ENCODE data around the gene AUTS2. TPM values are rescaled to one million over a fixed set of nuclear protein-coding genes. Genes with fewer than 3 reads are reported as not detected.

AUTS2 gene
- total and polyA plus RNA-seq, 10 of the 15 experiments (the other 5 are each of a cell fraction or from before 2014, with no cell fraction given) = 6.4 to 55.6 (median 21.6) TPM

DNA sequence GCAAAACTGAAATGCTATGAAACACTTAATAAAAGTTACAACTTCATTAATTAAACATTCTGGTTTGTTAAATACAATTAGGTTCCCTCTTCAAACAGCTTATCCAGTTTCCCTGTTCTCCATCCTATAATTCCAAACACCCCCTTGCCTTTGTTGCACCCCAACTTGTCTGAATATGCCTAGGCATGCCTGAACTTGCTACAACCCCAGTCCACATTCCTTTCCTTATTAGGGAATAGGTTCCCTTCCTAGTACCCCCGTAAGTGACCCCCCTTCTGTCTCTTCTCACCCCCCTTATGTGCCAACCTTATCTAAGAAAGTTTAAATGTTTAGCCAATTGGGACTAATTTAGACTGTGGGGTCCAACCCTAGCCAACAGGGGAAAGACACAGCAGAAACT, 1238.0 kb downstream of the AUTS2 start:
- ChIA-PET CTCF (no interaction called here), SMC1A (ENCODE audit: uncharacterized antibody, unreplicated experiment) (no interaction called here), POLR2A (no interaction called here), RAD21 (ENCODE audit: unreplicated experiment) (no interaction called here)
- in situ Hi-C loops (cut with MboI) = no loop called here
- Histone ChIP-seq H3K27me3 (replicated peaks in 1 of 2; ENCODE audit: control insufficient read depth in 2 of 2, insufficient read depth in 2 of 2, low read length in 1 of 2) (no peaks in the 10 kb centered on the region), H3K4me2 (ENCODE audit: control insufficient read depth, insufficient read depth) (no peak overlapping the region), H3K27ac (ENCODE audit: control insufficient read depth, insufficient read depth) (no peak overlapping the region), H3K4me1 (ENCODE audit: control insufficient read depth, insufficient read depth, low read length) (no peaks in the 10 kb centered on the region), H3K9ac (ENCODE audit: control insufficient read depth, insufficient read depth, low read length) (no peak overlapping the region), H3K79me2 (ENCODE audit: control insufficient read depth, insufficient read depth, low read length) (no peaks in the 10 kb centered on the region), H3K4me3 (no peak overlapping the region), H4K20me1 (ENCODE audit: control insufficient read depth, insufficient read depth) (no peaks in the 10 kb centered on the region), H3K9me3 (replicated peaks; ENCODE audit: control insufficient read depth, insufficient read depth, low read length) (no peaks in the 10 kb centered on the region; the same call in 2 of the 3 replicates), H2AFZ (ENCODE audit: control insufficient read depth, low read depth, low read length) (no peak overlapping the region), H3K36me3 (ENCODE audit: control insufficient read depth in 2 of 2, insufficient read depth in 2 of 2, low read length in 1 of 2) (no peaks in the 10 kb centered on the region)
- no TSS peak for BruUV-seq (replicated peaks)
- 0% methylated on average over 1 of the region's 1 CpG for WGBS (ENCODE audit: insufficient coverage, insufficient replicate concordance, low lambda C conversion rate, missing lambda C conversion rate)
- no peak for ATAC-seq
- DNase-seq (ENCODE audit: low read depth, low spot score) = no peak
- intact Hi-C loops (cut with micrococcal nuclease; ENCODE audit: unreplicated experiment) = no loop called here
- FAIRE-seq = no peak
- TF ChIP-seq NFXL1 (IDR thresholded peaks at IDR 0.05; ENCODE audit: borderline replicate concordance) (no peak), FOXK2 (IDR thresholded peaks at IDR 0.05) (no peak), ZBTB33 (IDR thresholded peaks at IDR 0.05) (no peak), REST (IDR thresholded peaks at IDR 0.05; ENCODE audit: low read depth, low read length) (no peak), RFX5 (IDR thresholded peaks at IDR 0.05; ENCODE audit: low read depth, low read length) (no peak), CHD2 (IDR thresholded peaks at IDR 0.05; ENCODE audit: borderline replicate concordance, low read depth, low read length) (no peak)
- TF ChIP-seq, protein P1, sequence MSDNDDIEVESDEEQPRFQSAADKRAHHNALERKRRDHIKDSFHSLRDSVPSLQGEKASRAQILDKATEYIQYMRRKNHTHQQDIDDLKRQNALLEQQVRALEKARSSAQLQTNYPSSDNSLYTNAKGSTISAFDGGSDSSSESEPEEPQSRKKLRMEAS (IDR thresholded peaks at IDR 0.05; ENCODE audit: low read depth, low read length) = no peak

Measured in GM12878 (cell line).